Esophagus muscularis mucosa (tissue), 4 donors: ENCODE measurements around the gene MIF. TPM values are rescaled to one million over a fixed set of nuclear protein-coding genes. Genes with fewer than 3 reads are reported as not detected.
A peak's percentile ranks its signal among the peaks of the same experiment; 100 is the strongest.
"Not testable (repeated sequence)": the region's sequence is repeated elsewhere in the genome, so short reads cannot be mapped to it uniquely, and the experiment has no call there.

Experiments
- DNase-seq: peaks from one replicate; pipeline ENCODE4 v3.0.0-alpha.2; 2017; ENCODE audit errors: extremely low spot score
- H3K27ac ChIP-seq, 4 donors: fragments of 200-600 bp; sonication (generic); replicated peaks in 1 of 4; 1 replicate in 3 of 4; 2 replicates in 1 of 4; pipeline ENCODE4 v1.5.1; 2016 to 2019; ENCODE audit warnings: mild to moderate bottlenecking in 1 of 4
- H3K27me3 ChIP-seq, 4 donors: fragments of 200-600 bp; sonication (generic); one replicate each; pipeline versions ENCODE4 v1.5.1 to v1.6.0; 2016 to 2019
- H3K36me3 ChIP-seq, 4 donors: fragments of 200-600 bp; sonication (generic); one replicate each; pipeline ENCODE4 v1.5.1; 2016 to 2019
- H3K4me1 ChIP-seq, 4 donors: fragments of 200-600 bp; sonication (generic); one replicate each; pipeline ENCODE4 v1.5.1; 2016 to 2019
- H3K4me3 ChIP-seq, 4 donors: fragments of 200-600 bp; sonication (generic); 1 replicate in 2 of 4; 2 replicates in 2 of 4; pipeline ENCODE4 v1.5.1; 2016 to 2019; ENCODE audit warnings: mild to moderate bottlenecking in 4 of 4, moderate library complexity in 1 of 4
- H3K9me3 ChIP-seq, 4 donors: fragments of 200-600 bp; sonication (generic); 1 replicate in 3 of 4; 2 replicates in 1 of 4; pipeline ENCODE4 v1.5.1; 2016 to 2019
- CTCF ChIP-seq, 3 experiments: fragments of 200-600 bp in 2 of 3; fragments of 450-650 bp in 1 of 3; sonication (generic) in 2 of 3; IDR thresholded peaks; one replicate each; pipeline ENCODE4 v1.5.1; 2017 to 2019; ENCODE audit warnings: antibody characterized with exemption in 3 of 3, mild to moderate bottlenecking in 2 of 3, moderate library complexity in 1 of 3
- EP300 ChIP-seq: sonication (generic); formaldehyde crosslinking; IDR thresholded peaks from one replicate; pipeline ENCODE4 v1.6.1; 2017; ENCODE audit warnings: antibody characterized with exemption
- POLR2A ChIP-seq: fragments of 450-650 bp; IDR thresholded peaks from one replicate; pipeline ENCODE4 v1.6.1; 2017; ENCODE audit warnings: antibody characterized with exemption, moderate library complexity, mild to moderate bottlenecking, low read depth
- POLR2AphosphoS5 ChIP-seq, 2 donors: sonication (generic); formaldehyde crosslinking; IDR thresholded peaks; one replicate each; pipeline ENCODE4 v1.6.1; 2017; ENCODE audit warnings: antibody characterized with exemption in 2 of 2
- WGBS: methylation state at CpG from one replicate; pipeline ENCODE4 v1.1.5; 2018; 5-methylcytosine and 5-hydroxymethylcytosine counted together
- intact Hi-C: fragments of 100-400 bp; cut with DNase I; formaldehyde crosslinking; loops from one replicate; pipeline ENCODE4 v1.15.1; 2023
- total RNA-seq, 4 donors: library from RNA; depleted of rRNA; stranded (reverse); fragments of >200 nt; gene quantifications; one replicate each; pipeline versions ENCODE4 v1.1.0 to v1.2.1, GENCODE V29; 2016

The MIF gene
- total RNA-seq, 4 donors from 2014 or later: 158 to 372 (median 263) TPM

- 15% methylated on average over 30 of the region's 58 CpGs for WGBS
- DNase-seq: no peak
- intact Hi-C loops: no loop called here
- no peaks in the 10 kb centered on the region for H3K9me3 ChIP-seq
- H3K4me3 ChIP-seq: peak overlapping the region; percentile 68 to 77 (median 74)
- H3K27ac ChIP-seq: peak overlapping the region; percentile 92 to 96 (median 94)
- TF ChIP-seq POLR2A: no peak
- TF ChIP-seq CTCF (IDR thresholded peaks at IDR 0.05): peak in 1 of 3 experiments; percentile 26
- peaks cover 8 to 31% (median 24%) of the 10 kb centered on the region in 4 donors for H3K4me1 ChIP-seq
- H3K36me3 ChIP-seq: peaks cover 0 to 6% (median 3%) of the 10 kb centered on the region in 4 donors
- no peaks in the 10 kb centered on the region for H3K27me3 ChIP-seq
These were observed 37.2 kb upstream of the MIF start for GRCh38 chr22:23856721-23857605.

GRCh38 chr22:23857606-23858483 lies 36.3 kb upstream of the MIF start, which contains the start of gene SLC2A11:
Gene SLC2A11 (plus strand): TSS chr22:23857875. CDS start chr22:23858000, 125 bp downstream.
- H3K27me3 ChIP-seq: no peaks in the 10 kb centered on the region
- H3K27ac ChIP-seq: peak within 1 kb of the TSS; percentile 92 to 96 (median 94)
- no peaks in the 10 kb centered on the region for H3K9me3 ChIP-seq
- 1% methylated on average over 32 of the region's 60 CpGs for WGBS
- H3K4me1 ChIP-seq: peaks cover 8 to 31% (median 24%) of the 10 kb centered on the region in 4 donors
- H3K4me3 ChIP-seq: peak within 1 kb of the TSS; percentile 68 to 77 (median 74)
- peaks cover 0 to 15% (median 6%) of the 10 kb centered on the region in 4 donors for H3K36me3 ChIP-seq
- peak; percentile 97 to 98 for TF ChIP-seq POLR2AphosphoS5 (IDR thresholded peaks at IDR 0.05)
- peak; percentile 58 for TF ChIP-seq POLR2A
- TF ChIP-seq EP300: no peak
- peak; percentile 17 to 47 (median 20) for TF ChIP-seq CTCF (IDR thresholded peaks at IDR 0.05)
- intact Hi-C loops: no loop called here
- peak; percentile 97 for DNase-seq

GRCh38 chr22:23858484-23858815 lies 35.7 kb upstream of the MIF start:
- Histone ChIP-seq H3K36me3 (peaks cover 0 to 18% (median 11%) of the 10 kb centered on the region in 4 donors), H3K27ac (peak overlapping the region in 3 of 4 donors; percentile 92 to 96 (median 94)), H3K27me3 (no peaks in the 10 kb centered on the region), H3K4me3 (peak overlapping the region; percentile 68 to 77 (median 74)), H3K9me3 (no peaks in the 10 kb centered on the region), H3K4me1 (peaks cover 8 to 31% (median 24%) of the 10 kb centered on the region in 4 donors)
- DNase-seq: no peak
- no peak for TF ChIP-seq CTCF (IDR thresholded peaks at IDR 0.05)
- no peak for TF ChIP-seq POLR2A
- TF ChIP-seq EP300: no peak
- TF ChIP-seq POLR2AphosphoS5 (IDR thresholded peaks at IDR 0.05): no peak
- intact Hi-C loops: no loop called here
- WGBS: 50% methylated on average over 7 of the region's 7 CpGs

GRCh38 chr22:23859201-23859600 lies 35.0 kb upstream of the MIF start:
- intact Hi-C loops: no loop called here
- no peaks in the 10 kb centered on the region for H3K9me3 ChIP-seq
- H3K27ac ChIP-seq: no peak overlapping the region
- H3K4me1 ChIP-seq: peaks cover 8 to 31% (median 24%) of the 10 kb centered on the region in 4 donors
- WGBS: 93% methylated on average over 4 of the region's 4 CpGs
- H3K27me3 ChIP-seq: no peaks in the 10 kb centered on the region
- no peak overlapping the region for H3K4me3 ChIP-seq
- no peak for DNase-seq
- TF ChIP-seq POLR2AphosphoS5 (IDR thresholded peaks at IDR 0.05): no peak
- no peak for TF ChIP-seq POLR2A
- no peak for TF ChIP-seq EP300
- TF ChIP-seq CTCF (IDR thresholded peaks at IDR 0.05): no peak
- H3K36me3 ChIP-seq: peaks cover 0 to 24% (median 12%) of the 10 kb centered on the region in 4 donors

GRCh38 chr22:23860187-23860586 lies 34.0 kb upstream of the MIF start:
- H3K27ac ChIP-seq, H3K9me3 ChIP-seq, H3K4me3 ChIP-seq, H3K27me3 ChIP-seq, DNase-seq, intact Hi-C loops: not testable (repeated sequence)
- H3K36me3 ChIP-seq: peaks cover 0 to 29% (median 12%) of the 10 kb centered on the region in 4 donors
- WGBS: 94% methylated on average over 8 of the region's 8 CpGs
- peaks cover 8 to 31% (median 24%) of the 10 kb centered on the region in 4 donors for H3K4me1 ChIP-seq
